ENCODE measurements around the gene STYX.

GRCh38 chr14:52703664-52704063 is 26.3 kb upstream of the STYX start:
- no peak for TF ChIP-seq CTCF (IDR thresholded peaks at IDR 0.05)
- TF ChIP-seq POLR2A (IDR thresholded peaks at IDR 0.05), result no peak
- no peak for TF ChIP-seq POLR2AphosphoS5 (IDR thresholded peaks at IDR 0.05)
- no peak for TF ChIP-seq EP300 (IDR thresholded peaks at IDR 0.05; ENCODE audit: low read depth)

Measured in transverse colon (tissue), 4 donors.